HG03064 (cell line): ENCODE measurements around the gene TIMD4.
A peak's percentile ranks its signal among the peaks of the same experiment; 100 is the strongest.
"Not testable (repeated sequence)": the region's sequence is repeated elsewhere in the genome, so short reads cannot be mapped to it uniquely, and the experiment has no call there.

Experiments
- ATAC-seq: cut with Tn5 transposase; IDR thresholded peaks from one replicate; pipeline ENCODE4 v1.9.1; 2021; ENCODE audit warnings: low read depth; ENCODE audit not compliant: unreplicated experiment

The TIMD4 gene

GRCh38 chr5:156963125-156963524, at the start of gene TIMD4:
TIMD4 (minus strand) TSS chr5:156963226; CDS start chr5:156963198, 28 bp downstream.
- no peak for ATAC-seq

- ATAC-seq = no peak
Observed at GRCh38 chr5:157006262-157006661, 43.2 kb upstream of the TIMD4 start.

GRCh38 chr5:157004893-157005551, 42.0 kb upstream of the TIMD4 start:
- no peak for ATAC-seq

- ATAC-seq = no peak
Observed at GRCh38 chr5:156991714-156992113, 28.7 kb upstream of the TIMD4 start.

- ATAC-seq = no peak
Observed at GRCh38 chr5:156984064-156984463, 21.0 kb upstream of the TIMD4 start.

GRCh38 chr5:156981481-156981880, 18.5 kb upstream of the TIMD4 start:
- no peak for ATAC-seq

GRCh38 chr5:156974328-156974727, 11.3 kb upstream of the TIMD4 start:
- ATAC-seq = no peak

- no peak for ATAC-seq
Observed at GRCh38 chr5:156971848-156972525, 9.0 kb upstream of the TIMD4 start.

- no peak for ATAC-seq
Observed at GRCh38 chr5:156971415-156971814, 8.4 kb upstream of the TIMD4 start.

- not testable (repeated sequence) for ATAC-seq
Observed at GRCh38 chr5:156967386-156967785, 4.4 kb upstream of the TIMD4 start.

GRCh38 chr5:156956321-156956720, 6.7 kb downstream of the TIMD4 start:
- ATAC-seq = no peak

GRCh38 chr5:156951359-156951758, 11.7 kb downstream of the TIMD4 start:
- ATAC-seq = no peak

GRCh38 chr5:156950716-156951115, 12.3 kb downstream of the TIMD4 start:
- no peak for ATAC-seq

GRCh38 chr5:156949424-156949823, 13.6 kb downstream of the TIMD4 start:
- ATAC-seq = no peak

GRCh38 chr5:156947925-156948324, 15.1 kb downstream of the TIMD4 start:
- ATAC-seq = no peak

GRCh38 chr5:156942064-156942463, 21.0 kb downstream of the TIMD4 start:
- ATAC-seq = peak; percentile 96

GRCh38 chr5:156940462-156940861, 22.6 kb downstream of the TIMD4 start:
- ATAC-seq = not testable (repeated sequence)

- ATAC-seq = no peak
Observed at GRCh38 chr5:156936972-156937371, 26.1 kb downstream of the TIMD4 start.

GRCh38 chr5:156934450-156935211, 28.4 kb downstream of the TIMD4 start:
- ATAC-seq = no peak

- no peak for ATAC-seq
Observed at GRCh38 chr5:156929366-156929948, 33.6 kb downstream of the TIMD4 start.

GRCh38 chr5:156927545-156927944, 35.5 kb downstream of the TIMD4 start:
- no peak for ATAC-seq
